Muscle of leg (tissue), 11 donors: Measurements from ENCODE around the gene TDRD7. TPM values are rescaled to one million over a fixed set of nuclear protein-coding genes. Genes with fewer than 3 reads are reported as not detected.

ENCODE experiments used
- DNase-seq: peaks from one replicate; pipeline ENCODE4 v3.0.0; 2013
- H3K27ac ChIP-seq: one replicate; pipeline ENCODE4 v1.5.1; 2013; ENCODE audit warnings: mild to moderate bottlenecking, low read length, control low read depth
- H3K27me3 ChIP-seq: one replicate; pipeline ENCODE4 v1.6.1; 2013; ENCODE audit warnings: low read length; ENCODE audit not compliant: control insufficient read depth, insufficient read depth
- H3K36me3 ChIP-seq: one replicate; pipeline ENCODE4 v1.6.1; 2013; ENCODE audit warnings: low read length; ENCODE audit not compliant: control insufficient read depth, insufficient read depth
- H3K4me1 ChIP-seq: one replicate; pipeline ENCODE4 v1.6.1; 2013; ENCODE audit warnings: low read length; ENCODE audit not compliant: control insufficient read depth, insufficient read depth
- H3K4me3 ChIP-seq: one replicate; pipeline ENCODE4 v1.5.1; 2013; ENCODE audit warnings: low read length, control low read depth
- H3K9me3 ChIP-seq: replicated peaks from 2 replicates; pipeline ENCODE4 v1.6.1; 2013; ENCODE audit warnings: low read depth, low read length; ENCODE audit not compliant: control insufficient read depth
- WGBS: methylation state at CpG from one replicate; pipeline ENCODE4 v1.1.5; 2013; ENCODE audit warnings: missing lambda C conversion rate; ENCODE audit not compliant: insufficient coverage; 5-methylcytosine and 5-hydroxymethylcytosine counted together
- polyA plus RNA-seq, 8 donors: library from polyadenylated mRNA; unstranded; fragments of 120-200 nt; gene quantifications; one replicate each; pipeline versions ENCODE4 v1.2.1 to v1.2.3, GENCODE V29; 2013; ENCODE audit warnings: inconsistent platforms in 1 of 8, low replicate concordance in 1 of 8; ENCODE audit not compliant: insufficient read length in 8 of 8, insufficient read depth in 1 of 8
- total RNA-seq: library from RNA; stranded (reverse); fragments of 120-200 nt; gene quantifications from one replicate; pipeline ENCODE4 v1.2.4, GENCODE V29; 2013

TDRD7 gene
- total and polyA plus RNA-seq, 9 donors: 2.9 to 4.9 (median 4.3) TPM

DNA sequence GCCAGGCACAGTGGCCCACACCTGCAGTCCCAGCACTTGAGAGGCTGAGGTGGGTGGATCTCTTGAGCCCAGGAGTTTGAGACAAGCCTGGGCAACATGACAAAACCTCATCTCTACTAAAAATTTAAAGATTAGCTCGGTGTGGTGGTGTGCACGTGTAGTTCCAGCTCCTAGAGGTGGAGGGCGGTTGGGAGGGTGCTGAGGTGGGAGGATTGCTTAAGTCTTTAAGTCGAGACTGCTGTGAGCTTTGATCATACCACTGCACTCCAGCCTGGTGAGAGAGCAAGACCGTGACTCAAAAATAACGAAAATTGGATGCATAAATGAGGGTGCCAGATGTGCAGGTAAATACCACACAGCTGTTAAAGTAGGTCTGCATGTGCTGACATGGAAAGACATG is 39.3 kb upstream of the TDRD7 start:
- 51% methylated on average over 6 of the region's 6 CpGs for WGBS
- Histone ChIP-seq H3K27ac (no peak overlapping the region), H3K36me3 (peaks cover 49% of the 10 kb centered on the region), H3K4me1 (no peaks in the 10 kb centered on the region), H3K9me3 (peaks cover 15% of the 10 kb centered on the region), H3K4me3 (no peak overlapping the region), H3K27me3 (no peaks in the 10 kb centered on the region)
- no peak for DNase-seq

DNA sequence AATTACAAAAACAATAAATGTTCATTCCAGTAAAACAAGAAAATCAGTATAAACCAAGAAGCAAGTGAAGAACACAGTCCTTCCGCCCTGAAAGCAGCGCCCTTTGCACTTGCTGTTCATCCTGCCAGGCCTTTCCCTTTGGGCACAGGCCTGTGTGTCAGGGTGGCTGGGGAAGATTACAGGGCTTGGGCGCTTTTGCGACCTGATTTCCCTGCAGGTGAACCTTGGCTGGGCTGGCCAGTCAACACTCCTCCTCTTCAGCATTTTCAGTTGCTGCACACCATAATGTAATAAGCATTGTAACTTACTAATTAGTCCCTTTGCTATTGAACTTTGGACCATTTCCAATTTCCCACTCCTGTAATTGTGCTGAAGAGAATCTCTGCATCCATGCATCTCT is 38.6 kb upstream of the TDRD7 start:
- Histone ChIP-seq H3K27me3 (no peaks in the 10 kb centered on the region), H3K4me1 (no peaks in the 10 kb centered on the region), H3K9me3 (peaks cover 15% of the 10 kb centered on the region), H3K36me3 (peaks cover 46% of the 10 kb centered on the region), H3K4me3 (no peak overlapping the region), H3K27ac (no peak overlapping the region)
- WGBS: 87% methylated on average over 3 of the region's 4 CpGs
- DNase-seq: no peak

DNA sequence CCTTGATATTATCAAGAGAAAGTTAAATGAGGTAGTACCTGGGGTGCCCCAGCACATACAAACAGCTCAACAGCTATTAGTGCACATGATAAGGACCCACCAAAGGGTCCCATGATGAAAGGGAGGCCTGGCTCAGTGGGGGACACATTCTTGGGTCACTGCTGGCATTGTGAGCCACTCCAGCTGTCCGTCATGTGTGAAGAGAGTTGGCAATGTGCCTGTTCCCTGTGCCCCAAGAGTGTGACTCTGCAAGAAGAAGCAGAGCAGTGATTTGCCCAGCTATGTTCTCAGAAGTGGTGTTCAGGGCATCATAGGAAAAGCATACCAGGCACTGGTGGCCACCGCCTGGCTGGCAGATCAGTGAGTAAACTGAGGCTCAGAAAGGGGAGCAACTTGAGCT is 37.1 kb upstream of the TDRD7 start:
- DNase-seq: no peak
- 59% methylated on average over 1 of the region's 2 CpGs for WGBS
- Histone ChIP-seq H3K4me1 (no peaks in the 10 kb centered on the region), H3K27me3 (no peaks in the 10 kb centered on the region), H3K9me3 (peaks cover 3% of the 10 kb centered on the region), H3K36me3 (peaks cover 41% of the 10 kb centered on the region), H3K4me3 (no peak overlapping the region), H3K27ac (no peak overlapping the region)

DNA sequence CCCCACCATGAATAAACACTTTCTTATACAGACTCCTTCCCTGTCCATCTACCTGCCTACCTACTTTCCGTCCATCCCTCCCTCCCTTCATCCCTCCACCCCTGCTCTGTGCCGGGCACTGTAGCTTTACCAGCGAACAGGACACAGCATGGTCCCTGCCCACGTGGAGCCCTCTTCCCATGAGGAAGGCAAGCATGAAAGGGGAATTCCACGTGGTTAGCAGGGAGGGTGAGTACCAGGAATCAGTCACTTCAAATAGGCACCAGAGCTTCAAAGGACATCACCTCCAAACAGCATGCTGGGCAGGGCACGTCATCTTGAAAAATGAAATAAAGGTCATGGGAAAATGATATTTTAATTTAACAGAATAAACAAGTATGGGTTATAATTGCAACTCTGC is 35.0 kb upstream of the TDRD7 start:
- 67% methylated on average over 1 of the region's 6 CpGs for WGBS
- no peak for DNase-seq
- H3K9me3 ChIP-seq: no peaks in the 10 kb centered on the region
- H3K4me1 ChIP-seq: no peaks in the 10 kb centered on the region
- no peak overlapping the region for H3K4me3 ChIP-seq
- no peaks in the 10 kb centered on the region for H3K27me3 ChIP-seq
- H3K27ac ChIP-seq: no peak overlapping the region
- H3K36me3 ChIP-seq: peaks cover 27% of the 10 kb centered on the region

DNA sequence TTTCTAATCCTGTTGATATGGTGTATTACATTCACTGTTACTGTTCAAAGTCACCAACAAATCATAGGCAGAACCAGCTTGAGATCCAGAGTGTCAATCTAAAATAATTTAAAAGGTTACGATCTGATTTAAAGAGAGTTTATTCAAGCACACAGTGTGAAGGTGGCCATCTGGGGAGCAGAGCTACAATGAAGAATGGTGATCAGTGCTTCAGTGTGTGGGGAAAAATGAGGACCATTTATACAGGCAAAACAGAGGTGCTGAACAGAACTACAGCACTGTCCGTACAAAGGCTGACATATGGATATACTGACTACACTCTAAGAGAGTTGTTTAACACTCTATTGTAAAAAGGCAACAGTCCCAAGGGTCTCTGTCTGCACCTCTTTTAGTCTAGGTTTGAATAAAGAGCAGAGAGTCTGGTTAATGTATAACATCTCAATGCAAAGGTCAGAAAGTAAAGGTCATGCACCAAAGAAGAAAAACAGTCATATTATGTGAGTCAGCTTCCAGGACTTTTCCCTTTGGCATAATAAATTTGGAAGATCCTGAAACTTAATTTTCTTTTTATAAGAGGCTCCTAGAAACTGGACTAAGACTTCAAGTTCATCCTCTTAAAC is 29.7 kb upstream of the TDRD7 start:
- DNase-seq: no peak
- H3K4me1 ChIP-seq: peaks cover 3% of the 10 kb centered on the region
- H3K9me3 ChIP-seq: no peaks in the 10 kb centered on the region
- H3K36me3 ChIP-seq: no peaks in the 10 kb centered on the region
- H3K27ac ChIP-seq: no peak overlapping the region
- H3K27me3 ChIP-seq: peaks cover 9% of the 10 kb centered on the region
- no CpG with 5 or more reads among the region's 2 CpGs for WGBS
- no peak overlapping the region for H3K4me3 ChIP-seq

DNA sequence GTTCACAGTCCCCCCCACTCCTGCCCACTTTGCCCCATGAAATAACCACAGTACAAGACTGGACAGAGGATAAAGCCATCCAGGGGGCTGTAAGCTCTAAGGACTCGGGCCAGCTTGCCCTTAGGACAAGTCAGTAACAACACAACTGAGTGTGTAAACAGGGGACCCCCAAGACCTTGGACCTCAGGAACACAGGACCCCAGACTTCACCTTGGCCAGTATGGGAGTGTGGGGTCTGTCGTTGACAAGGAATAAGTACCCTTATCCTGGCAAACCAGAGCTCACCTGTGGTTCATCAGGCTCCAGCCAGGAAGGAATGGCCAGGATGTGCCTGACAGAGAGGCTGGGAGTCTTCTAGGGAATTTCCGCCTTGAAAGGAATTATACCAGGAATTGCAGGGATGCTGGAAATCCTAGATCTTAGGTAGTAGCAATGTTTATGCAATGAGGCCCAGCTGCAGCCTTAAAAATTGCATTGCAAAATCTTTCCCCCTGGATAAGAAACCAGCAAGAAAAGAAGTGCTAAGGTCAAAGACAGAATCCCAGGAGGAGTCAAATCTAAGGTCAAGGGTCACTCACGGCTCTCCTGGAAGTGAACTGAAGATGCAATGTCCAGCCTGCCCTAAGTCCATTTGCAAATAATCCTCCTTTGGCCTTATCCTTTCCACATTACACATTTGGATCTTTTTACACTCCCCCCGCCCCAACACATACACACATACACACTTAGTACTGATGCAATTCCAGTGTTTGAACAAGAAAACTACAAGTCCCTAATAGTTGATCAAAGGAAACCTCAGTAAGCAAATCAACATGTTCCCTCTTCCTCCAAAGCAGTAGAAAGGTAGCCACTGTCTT is 27.3 kb upstream of the TDRD7 start:
- Histone ChIP-seq H3K9me3 (no peaks in the 10 kb centered on the region), H3K4me3 (no peak overlapping the region), H3K4me1 (peaks cover 6% of the 10 kb centered on the region), H3K27me3 (peaks cover 21% of the 10 kb centered on the region), H3K36me3 (no peaks in the 10 kb centered on the region), H3K27ac (no peak overlapping the region)
- 45% methylated on average over 2 of the region's 5 CpGs for WGBS
- no peak for DNase-seq

DNA sequence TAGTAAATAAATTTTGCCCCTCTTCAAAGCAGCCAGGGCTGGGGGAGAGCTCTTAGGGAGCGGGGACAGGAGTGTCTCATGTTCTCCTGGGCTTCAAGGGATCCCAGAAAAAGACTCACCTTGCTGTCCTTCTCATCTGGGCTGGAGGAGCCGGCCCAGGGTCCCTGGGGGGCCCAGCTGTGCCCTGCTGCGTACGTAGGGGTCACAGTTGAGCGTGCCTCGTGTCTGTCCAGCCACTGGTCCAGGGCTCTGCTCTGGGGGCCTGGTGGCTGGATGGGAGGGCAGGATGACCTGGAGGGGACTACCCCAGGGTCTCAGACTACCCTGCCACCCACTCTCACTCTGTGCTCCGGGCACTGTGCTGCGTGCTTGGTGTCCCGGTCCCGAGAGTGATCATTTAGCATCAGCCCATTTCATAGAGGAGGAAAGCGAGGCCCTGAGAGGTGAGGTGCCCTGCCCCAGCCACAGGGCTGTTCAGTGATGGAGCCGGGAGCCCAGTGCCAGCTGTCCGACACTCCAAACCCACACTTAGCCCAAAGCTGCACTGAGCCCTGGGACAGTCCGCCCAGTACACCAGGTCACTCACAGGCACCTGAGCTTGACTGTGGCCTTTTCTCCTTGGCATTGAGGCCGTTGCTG is 26.2 kb upstream of the TDRD7 start:
- no peak overlapping the region for H3K4me3 ChIP-seq
- H3K27me3 ChIP-seq: peaks cover 21% of the 10 kb centered on the region
- WGBS: 67% methylated on average over 6 of the region's 15 CpGs
- no peaks in the 10 kb centered on the region for H3K9me3 ChIP-seq
- no peaks in the 10 kb centered on the region for H3K36me3 ChIP-seq
- H3K27ac ChIP-seq: no peak overlapping the region
- no peak for DNase-seq
- peaks cover 6% of the 10 kb centered on the region for H3K4me1 ChIP-seq

DNA sequence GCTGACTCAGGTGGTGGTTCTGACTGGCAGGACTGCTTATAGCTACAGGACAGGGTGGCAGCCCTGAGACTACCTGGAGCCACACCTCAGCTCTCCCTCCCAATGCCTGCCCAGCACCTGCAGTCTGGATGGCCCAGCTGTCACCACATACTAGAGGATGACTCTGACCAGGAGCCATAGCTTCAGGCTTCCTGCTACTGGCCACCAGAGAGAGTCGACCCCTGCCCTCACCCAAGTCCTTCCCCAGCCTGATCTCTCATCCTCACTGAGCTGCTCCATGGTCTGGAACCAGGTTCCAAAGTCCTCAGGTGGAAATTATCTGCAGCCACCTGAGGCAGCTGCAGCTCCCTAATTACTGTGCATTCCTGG is 25.6 kb upstream of the TDRD7 start:
- H3K4me3 ChIP-seq: no peak overlapping the region
- H3K4me1 ChIP-seq: peaks cover 6% of the 10 kb centered on the region
- WGBS: 44% methylated on average over 1 of the region's 1 CpG
- H3K9me3 ChIP-seq: no peaks in the 10 kb centered on the region
- no peaks in the 10 kb centered on the region for H3K36me3 ChIP-seq
- DNase-seq: no peak
- peaks cover 21% of the 10 kb centered on the region for H3K27me3 ChIP-seq
- no peak overlapping the region for H3K27ac ChIP-seq

DNA sequence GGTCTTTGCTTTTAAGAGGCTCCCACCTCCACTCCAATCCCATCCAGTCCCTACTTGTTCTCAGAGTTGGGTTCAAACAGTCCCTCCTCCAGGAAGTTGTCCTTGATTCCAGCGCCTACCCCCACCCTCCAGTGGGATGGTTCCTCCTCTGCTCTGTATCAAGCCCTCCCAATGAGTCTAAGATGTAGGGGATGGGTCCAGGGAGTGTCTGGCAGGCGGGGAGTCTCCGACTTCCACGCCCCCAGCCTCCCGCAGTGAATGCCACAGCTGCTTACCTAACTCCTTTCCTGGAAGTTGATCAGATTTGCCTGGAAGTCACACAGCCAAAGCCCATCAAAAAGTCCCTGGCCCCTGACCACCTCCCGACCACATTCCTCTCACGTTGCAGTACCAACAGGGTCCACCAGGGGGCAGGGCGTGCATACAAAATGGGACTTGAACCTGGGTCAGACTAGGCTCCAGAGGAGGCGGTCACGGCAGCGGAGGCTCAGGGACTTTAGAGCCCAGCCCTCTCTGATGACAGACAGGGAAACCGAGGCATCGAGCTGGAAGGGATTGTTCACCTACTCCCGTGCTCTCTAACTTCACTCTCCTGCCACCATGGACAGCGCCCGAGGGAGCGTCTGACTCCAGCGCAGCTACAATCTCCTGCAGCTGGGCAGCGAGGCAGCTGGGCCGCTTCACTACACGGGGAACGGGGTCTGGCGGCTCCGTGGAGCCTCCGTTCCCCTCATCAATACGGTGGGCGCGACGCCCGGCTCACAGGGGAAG is 25.0 kb upstream of the TDRD7 start:
- Histone ChIP-seq H3K27me3 (peaks cover 21% of the 10 kb centered on the region), H3K27ac (no peak overlapping the region), H3K4me1 (peaks cover 6% of the 10 kb centered on the region), H3K36me3 (no peaks in the 10 kb centered on the region), H3K9me3 (no peaks in the 10 kb centered on the region), H3K4me3 (no peak overlapping the region)
- 3% methylated on average over 25 of the region's 30 CpGs for WGBS
- peak; percentile 89 for DNase-seq

DNA sequence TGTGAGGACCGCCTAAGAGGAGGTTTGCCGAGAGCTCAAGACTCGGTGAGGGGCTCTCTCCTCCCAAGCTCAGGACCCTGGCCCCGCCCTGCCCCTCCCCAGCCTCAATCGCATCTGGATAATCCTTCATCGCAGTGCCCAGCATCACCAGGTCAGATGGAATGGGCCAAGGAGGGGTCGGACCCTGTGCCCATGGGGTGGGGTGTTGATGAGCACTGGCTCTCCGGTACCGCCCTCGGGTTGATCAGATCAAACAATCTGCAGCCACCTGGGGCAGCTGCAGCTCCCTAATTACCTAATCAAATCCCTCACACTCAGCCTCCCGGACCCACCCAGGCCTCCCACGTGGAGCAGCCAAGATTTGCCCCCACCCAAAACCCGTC is 24.4 kb upstream of the TDRD7 start:
- Histone ChIP-seq H3K4me1 (peaks cover 6% of the 10 kb centered on the region), H3K9me3 (no peaks in the 10 kb centered on the region), H3K27ac (no peak overlapping the region), H3K36me3 (no peaks in the 10 kb centered on the region), H3K4me3 (no peak overlapping the region), H3K27me3 (peaks cover 21% of the 10 kb centered on the region)
- no peak for DNase-seq
- WGBS: 27% methylated on average over 5 of the region's 13 CpGs
